GM12874 (cell line): Measurements from ENCODE around the gene WWOX.

Experiments
- TF ChIP-seq, protein P1 (sequence below): IDR thresholded peaks from 2 replicates; pipeline ENCODE4 v1.5.1; 2011; ENCODE audit warnings: low read depth, mild to moderate bottlenecking, control low read depth, low read length, moderate library complexity; ENCODE audit not compliant: insufficient read depth

WWOX gene

GRCh38 chr16:78869492-78869891 lies 770.0 kb downstream of the WWOX start:
- TF ChIP-seq, protein P1, sequence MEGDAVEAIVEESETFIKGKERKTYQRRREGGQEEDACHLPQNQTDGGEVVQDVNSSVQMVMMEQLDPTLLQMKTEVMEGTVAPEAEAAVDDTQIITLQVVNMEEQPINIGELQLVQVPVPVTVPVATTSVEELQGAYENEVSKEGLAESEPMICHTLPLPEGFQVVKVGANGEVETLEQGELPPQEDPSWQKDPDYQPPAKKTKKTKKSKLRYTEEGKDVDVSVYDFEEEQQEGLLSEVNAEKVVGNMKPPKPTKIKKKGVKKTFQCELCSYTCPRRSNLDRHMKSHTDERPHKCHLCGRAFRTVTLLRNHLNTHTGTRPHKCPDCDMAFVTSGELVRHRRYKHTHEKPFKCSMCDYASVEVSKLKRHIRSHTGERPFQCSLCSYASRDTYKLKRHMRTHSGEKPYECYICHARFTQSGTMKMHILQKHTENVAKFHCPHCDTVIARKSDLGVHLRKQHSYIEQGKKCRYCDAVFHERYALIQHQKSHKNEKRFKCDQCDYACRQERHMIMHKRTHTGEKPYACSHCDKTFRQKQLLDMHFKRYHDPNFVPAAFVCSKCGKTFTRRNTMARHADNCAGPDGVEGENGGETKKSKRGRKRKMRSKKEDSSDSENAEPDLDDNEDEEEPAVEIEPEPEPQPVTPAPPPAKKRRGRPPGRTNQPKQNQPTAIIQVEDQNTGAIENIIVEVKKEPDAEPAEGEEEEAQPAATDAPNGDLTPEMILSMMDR = no peak

DNA sequence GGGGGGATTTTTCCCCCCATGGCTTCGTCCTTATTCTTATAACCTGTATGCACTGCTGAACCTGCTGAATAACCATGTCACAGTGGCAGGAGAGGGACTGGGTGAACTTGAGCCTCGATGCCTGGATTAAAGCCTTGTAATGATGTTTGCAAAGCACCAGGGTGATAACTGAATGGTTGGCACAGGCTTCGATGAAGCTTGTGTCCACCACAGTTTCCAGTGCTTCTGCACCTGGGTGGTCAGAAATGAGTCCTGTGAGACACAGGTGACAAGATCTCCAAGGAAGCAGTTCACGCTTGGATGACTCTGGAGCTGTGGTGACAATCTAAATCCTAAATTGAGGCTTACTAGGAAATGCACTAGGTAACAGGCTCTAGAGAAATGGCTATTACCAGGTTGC lies 771.8 kb downstream of the WWOX start:
- TF ChIP-seq, protein P1 = no peak

GRCh38 chr16:78876671-78877070 lies 777.2 kb downstream of the WWOX start:
- TF ChIP-seq, protein P1 = no peak

DNA sequence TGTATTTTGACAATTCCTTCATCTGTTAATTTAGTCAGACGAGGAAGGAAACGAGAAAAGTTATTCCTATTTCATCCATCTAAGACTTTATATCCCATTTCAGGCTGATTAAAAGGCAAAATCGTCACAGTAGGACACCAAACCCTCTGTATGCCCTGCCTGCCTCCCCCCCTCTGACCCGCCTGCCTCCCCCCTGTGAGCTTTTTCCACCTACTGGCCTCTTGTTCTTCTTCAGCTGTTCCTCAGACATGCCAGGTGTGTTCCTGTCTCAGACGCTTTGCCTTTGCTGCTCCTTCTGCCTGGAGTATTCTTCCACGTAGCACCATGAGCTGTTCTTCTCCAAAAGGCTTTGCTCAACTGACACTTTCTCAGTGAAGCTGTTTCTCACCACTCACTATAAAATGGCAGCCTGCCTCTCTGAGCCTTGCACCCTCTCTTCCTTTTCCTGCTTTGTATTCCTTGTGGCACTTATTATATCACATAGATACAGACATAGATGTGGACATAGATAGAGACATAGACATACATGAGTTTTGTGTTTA lies 777.7 kb downstream of the WWOX start:
- TF ChIP-seq, protein P1 = no peak

GRCh38 chr16:78878570-78878969 lies 779.1 kb downstream of the WWOX start:
- TF ChIP-seq, protein P1 = no peak

- TF ChIP-seq, protein P1 = no peak
Measured at GRCh38 chr16:78879011-78879410, 779.6 kb downstream of the WWOX start.

- TF ChIP-seq, protein P1 = no peak
Measured at GRCh38 chr16:78882150-78882549, 782.7 kb downstream of the WWOX start.
